ENCODE measurements around the gene WDR36.

Gene WDR36

DNA sequence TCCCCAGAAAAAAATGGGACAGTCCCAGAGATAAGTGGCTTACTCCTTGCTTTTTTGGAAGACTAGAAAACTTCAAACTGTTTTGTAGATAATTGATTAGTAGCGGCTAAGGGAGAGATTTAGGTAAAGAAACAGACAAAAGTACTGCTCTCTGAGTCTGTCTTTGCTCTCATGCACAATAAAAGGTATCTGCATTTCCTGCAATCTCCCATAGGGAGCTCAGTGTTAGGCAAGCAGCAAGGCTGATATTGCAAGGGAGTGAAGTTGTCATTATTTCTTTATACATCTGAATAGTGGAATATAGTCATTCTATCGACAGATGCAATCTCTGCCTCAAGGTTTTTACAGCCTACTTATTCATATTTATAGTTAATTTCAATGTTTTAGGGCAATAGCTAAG lies 77.1 kb downstream of the WDR36 start:
- Histone ChIP-seq H3K36me3 (replicated peaks; ENCODE audit: low read depth, low read length) (no peaks in the 10 kb centered on the region), H3K9me3 (ENCODE audit: insufficient read depth, low read length) (no peaks in the 10 kb centered on the region), H3K27ac (ENCODE audit: low read length) (no peak overlapping the region), H3K4me1 (ENCODE audit: low read length) (no peaks in the 10 kb centered on the region), H3K4me2 (ENCODE audit: low read length) (no peak overlapping the region), H3K4me3 (ENCODE audit: low read length) (no peak overlapping the region), H4K20me1 (ENCODE audit: insufficient read depth, low read length) (no peaks in the 10 kb centered on the region), H3K79me2 (ENCODE audit: low read length) (no peaks in the 10 kb centered on the region), H3K9ac (ENCODE audit: low read length) (no peak overlapping the region), H3K27me3 (ENCODE audit: low read depth, low read length) (no peaks in the 10 kb centered on the region), H2AFZ (ENCODE audit: low read depth, low read length) (no peak overlapping the region)
- TF ChIP-seq, protein P1, sequence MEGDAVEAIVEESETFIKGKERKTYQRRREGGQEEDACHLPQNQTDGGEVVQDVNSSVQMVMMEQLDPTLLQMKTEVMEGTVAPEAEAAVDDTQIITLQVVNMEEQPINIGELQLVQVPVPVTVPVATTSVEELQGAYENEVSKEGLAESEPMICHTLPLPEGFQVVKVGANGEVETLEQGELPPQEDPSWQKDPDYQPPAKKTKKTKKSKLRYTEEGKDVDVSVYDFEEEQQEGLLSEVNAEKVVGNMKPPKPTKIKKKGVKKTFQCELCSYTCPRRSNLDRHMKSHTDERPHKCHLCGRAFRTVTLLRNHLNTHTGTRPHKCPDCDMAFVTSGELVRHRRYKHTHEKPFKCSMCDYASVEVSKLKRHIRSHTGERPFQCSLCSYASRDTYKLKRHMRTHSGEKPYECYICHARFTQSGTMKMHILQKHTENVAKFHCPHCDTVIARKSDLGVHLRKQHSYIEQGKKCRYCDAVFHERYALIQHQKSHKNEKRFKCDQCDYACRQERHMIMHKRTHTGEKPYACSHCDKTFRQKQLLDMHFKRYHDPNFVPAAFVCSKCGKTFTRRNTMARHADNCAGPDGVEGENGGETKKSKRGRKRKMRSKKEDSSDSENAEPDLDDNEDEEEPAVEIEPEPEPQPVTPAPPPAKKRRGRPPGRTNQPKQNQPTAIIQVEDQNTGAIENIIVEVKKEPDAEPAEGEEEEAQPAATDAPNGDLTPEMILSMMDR (IDR thresholded peaks at IDR 0.05; ENCODE audit: low read depth, low read length), result no peak
- no peak for TF ChIP-seq EZH2phosphoT487 (IDR thresholded peaks at IDR 0.05; ENCODE audit: low read depth)

DNA sequence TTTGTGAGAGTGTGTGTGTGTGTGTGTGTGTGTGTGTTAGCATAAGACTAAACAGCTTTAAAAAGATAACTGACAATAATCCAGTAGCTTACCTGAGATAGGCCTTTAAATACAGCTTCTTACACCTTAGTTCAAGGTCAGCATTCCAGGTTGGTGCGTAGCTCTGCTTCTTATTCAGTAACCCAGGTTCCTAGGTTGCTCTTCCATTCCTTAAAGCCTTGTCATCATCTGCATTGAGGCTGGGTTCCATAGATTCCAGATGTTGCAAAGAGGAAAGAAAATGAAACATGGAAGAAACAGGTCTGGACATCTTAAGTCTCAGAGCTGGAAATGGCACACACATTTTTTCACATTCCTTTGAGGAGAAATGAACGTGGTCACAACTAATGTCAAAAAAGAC lies 78.1 kb downstream of the WDR36 start:
- Histone ChIP-seq H3K9ac (ENCODE audit: low read length) (no peak overlapping the region), H2AFZ (ENCODE audit: low read depth, low read length) (no peak overlapping the region), H3K4me3 (ENCODE audit: low read length) (no peak overlapping the region), H3K79me2 (ENCODE audit: low read length) (no peaks in the 10 kb centered on the region), H3K9me3 (ENCODE audit: insufficient read depth, low read length) (no peaks in the 10 kb centered on the region), H3K4me2 (ENCODE audit: low read length) (no peak overlapping the region), H3K27ac (ENCODE audit: low read length) (no peak overlapping the region), H3K27me3 (ENCODE audit: low read depth, low read length) (no peaks in the 10 kb centered on the region), H3K4me1 (ENCODE audit: low read length) (no peaks in the 10 kb centered on the region), H4K20me1 (ENCODE audit: insufficient read depth, low read length) (no peaks in the 10 kb centered on the region), H3K36me3 (replicated peaks; ENCODE audit: low read depth, low read length) (no peaks in the 10 kb centered on the region)
- TF ChIP-seq EZH2phosphoT487 (IDR thresholded peaks at IDR 0.05; ENCODE audit: low read depth), result no peak
- TF ChIP-seq, protein P1 (IDR thresholded peaks at IDR 0.05; ENCODE audit: low read depth, low read length), result no peak

DNA sequence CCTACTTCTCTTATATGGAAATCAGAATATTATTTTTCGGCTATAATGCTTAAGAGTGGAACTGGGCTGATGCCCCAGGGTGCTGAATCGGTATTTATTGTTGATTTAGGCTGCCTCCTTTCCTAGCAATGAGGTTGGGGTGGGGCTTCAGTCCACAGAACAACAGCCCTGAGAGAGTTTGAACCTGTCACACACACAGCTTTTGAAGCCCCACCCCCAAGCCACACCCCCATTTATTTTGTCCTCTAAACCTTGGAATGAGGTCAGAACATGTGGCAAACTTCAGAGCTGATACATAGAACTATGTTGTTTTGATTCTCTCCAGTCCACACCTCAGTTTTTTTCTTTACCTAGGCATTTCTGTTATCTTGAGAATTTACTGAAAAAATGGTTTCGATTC lies 80.4 kb downstream of the WDR36 start:
- Histone ChIP-seq H3K9ac (ENCODE audit: low read length) (no peak overlapping the region), H3K27me3 (ENCODE audit: low read depth, low read length) (no peaks in the 10 kb centered on the region), H4K20me1 (ENCODE audit: insufficient read depth, low read length) (no peaks in the 10 kb centered on the region), H3K27ac (ENCODE audit: low read length) (no peak overlapping the region), H3K79me2 (ENCODE audit: low read length) (no peaks in the 10 kb centered on the region), H2AFZ (ENCODE audit: low read depth, low read length) (no peak overlapping the region), H3K4me3 (ENCODE audit: low read length) (no peak overlapping the region), H3K4me2 (ENCODE audit: low read length) (no peak overlapping the region), H3K36me3 (replicated peaks; ENCODE audit: low read depth, low read length) (no peaks in the 10 kb centered on the region), H3K4me1 (ENCODE audit: low read length) (no peaks in the 10 kb centered on the region), H3K9me3 (ENCODE audit: insufficient read depth, low read length) (no peaks in the 10 kb centered on the region)
- TF ChIP-seq, protein P1 (IDR thresholded peaks at IDR 0.05; ENCODE audit: low read depth, low read length), result no peak
- no peak for TF ChIP-seq EZH2phosphoT487 (IDR thresholded peaks at IDR 0.05; ENCODE audit: low read depth)

DNA sequence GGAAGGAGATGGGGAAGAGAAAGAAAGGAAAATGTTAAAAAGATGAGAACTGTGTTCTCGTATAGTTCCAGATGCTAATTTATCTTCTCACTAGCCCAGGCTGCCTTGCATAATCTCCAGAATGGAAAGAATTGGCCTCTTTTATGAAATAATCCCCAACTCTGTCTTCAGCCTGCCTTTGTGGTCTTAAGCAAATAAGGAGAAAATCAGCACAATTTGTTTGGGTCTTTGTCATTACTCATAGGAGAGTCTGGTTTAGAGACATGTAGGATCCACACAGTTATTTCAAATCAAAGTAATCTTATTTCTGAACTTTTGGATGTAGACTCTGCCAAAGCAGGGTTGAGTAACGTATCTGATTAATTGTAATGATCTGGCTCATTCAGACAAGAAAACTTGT lies 81.3 kb downstream of the WDR36 start:
- no peak overlapping the region for H3K27ac ChIP-seq (ENCODE audit: low read length)
- no peaks in the 10 kb centered on the region for H3K36me3 ChIP-seq (replicated peaks; ENCODE audit: low read depth, low read length)
- no peak for TF ChIP-seq EZH2phosphoT487 (IDR thresholded peaks at IDR 0.05; ENCODE audit: low read depth)
- H3K27me3 ChIP-seq (ENCODE audit: low read depth, low read length), result no peaks in the 10 kb centered on the region
- H3K4me2 ChIP-seq (ENCODE audit: low read length), result no peak overlapping the region
- H2AFZ ChIP-seq (ENCODE audit: low read depth, low read length), result no peak overlapping the region
- no peaks in the 10 kb centered on the region for H3K9me3 ChIP-seq (ENCODE audit: insufficient read depth, low read length)
- H3K9ac ChIP-seq (ENCODE audit: low read length), result no peak overlapping the region
- H3K4me1 ChIP-seq (ENCODE audit: low read length), result no peaks in the 10 kb centered on the region
- no peaks in the 10 kb centered on the region for H3K79me2 ChIP-seq (ENCODE audit: low read length)
- no peaks in the 10 kb centered on the region for H4K20me1 ChIP-seq (ENCODE audit: insufficient read depth, low read length)
- H3K4me3 ChIP-seq (ENCODE audit: low read length), result no peak overlapping the region

Data from OCI-LY3 (cell line).